CD14-positive monocyte (primary cell): Measurements from ENCODE around the gene RYR2. TPM values are rescaled to one million over a fixed set of nuclear protein-coding genes. Genes with fewer than 3 reads are reported as not detected.

Source experiments
- DNase-seq, 3 donors: peaks; one replicate each; pipeline ENCODE4 v3.0.0-alpha.2; 2011 to 2022
- H2AFZ ChIP-seq: 2 replicates; pipeline ENCODE4 v1.6.0; 2012; ENCODE audit warnings: mild to moderate bottlenecking, low read depth, low read length, inconsistent platforms; ENCODE audit not compliant: insufficient read depth, poor library complexity, severe bottlenecking
- H3K27ac ChIP-seq, 2 donors: 1 replicate in 1 of 2; 2 replicates in 1 of 2; pipeline ENCODE4 v1.5.1; 2012 to 2013; ENCODE audit warnings: low read length in 2 of 2, control low read depth in 1 of 2, inconsistent platforms in 1 of 2, low read depth in 1 of 2, mild to moderate bottlenecking in 1 of 2
- H3K27me3 ChIP-seq, 2 donors: one replicate each; pipeline versions ENCODE4 v1.6.0 to v1.6.1; 2011 to 2013; ENCODE audit warnings: low read length in 2 of 2; ENCODE audit not compliant: control insufficient read depth in 2 of 2, insufficient read depth in 2 of 2
- H3K36me3 ChIP-seq, 2 donors: replicated peaks in 1 of 2; 1 replicate in 1 of 2; 2 replicates in 1 of 2; pipeline versions ENCODE4 v1.5.1 to v1.6.1; 2012 to 2013; ENCODE audit warnings: low read length in 2 of 2, control low read depth in 1 of 2, inconsistent platforms in 1 of 2, mild to moderate bottlenecking in 1 of 2; ENCODE audit not compliant: insufficient read depth in 2 of 2, control insufficient read depth in 1 of 2
- H3K4me1 ChIP-seq, 2 donors: 1 replicate in 1 of 2; 2 replicates in 1 of 2; pipeline versions ENCODE4 v1.5.1 to v1.6.1; 2012 to 2013; ENCODE audit warnings: low read length in 2 of 2, control low read depth in 1 of 2, inconsistent platforms in 1 of 2, mild to moderate bottlenecking in 1 of 2, moderate library complexity in 1 of 2; ENCODE audit not compliant: insufficient read depth in 2 of 2, control insufficient read depth in 1 of 2
- H3K4me2 ChIP-seq: replicated peaks from 2 replicates; pipeline ENCODE3; 2012; ENCODE audit warnings: low read length, moderate library complexity, mild to moderate bottlenecking; ENCODE audit not compliant: poor library complexity, severe bottlenecking; ENCODE audit errors: extremely low read depth
- H3K4me3 ChIP-seq, 3 experiments: fragments of 200-600 bp in 1 of 3; sonication (generic) in 1 of 3; replicated peaks in 1 of 3; 1 replicate in 2 of 3; 2 replicates in 1 of 3; pipeline ENCODE4 v1.5.1; 2011 to 2013; ENCODE audit warnings: low read length in 3 of 3, mild to moderate bottlenecking in 3 of 3, control low read depth in 2 of 3, low read depth in 2 of 3, inconsistent platforms in 1 of 3, moderate library complexity in 1 of 3
- H3K79me2 ChIP-seq: 2 replicates; pipeline ENCODE4 v1.6.0; 2012; ENCODE audit warnings: mild to moderate bottlenecking, control low read depth, inconsistent platforms, low read length, moderate library complexity; ENCODE audit not compliant: insufficient read depth
- H3K9ac ChIP-seq: 2 replicates; pipeline ENCODE4 v1.6.0; 2017; ENCODE audit warnings: low read length, mild to moderate bottlenecking; ENCODE audit not compliant: insufficient read depth, poor library complexity, severe bottlenecking
- H3K9me3 ChIP-seq, 2 donors: replicated peaks in 1 of 2; 1 replicate in 1 of 2; 2 replicates in 1 of 2; pipeline versions ENCODE4 v1.5.1 to v1.6.1; 2012 to 2013; ENCODE audit warnings: low read length in 2 of 2, control low read depth in 1 of 2; ENCODE audit not compliant: control insufficient read depth in 1 of 2, insufficient read depth in 1 of 2
- H4K20me1 ChIP-seq: 2 replicates; pipeline ENCODE4 v1.6.0; 2012; ENCODE audit warnings: mild to moderate bottlenecking, low read length, control low read depth, moderate library complexity; ENCODE audit not compliant: insufficient read depth
- H3K27ac Mint-ChIP-seq, 7 donors: one replicate each; pipeline ENCODE4 v1.8.0; 2020; ENCODE audit warnings: mild to moderate bottlenecking in 7 of 7, mixed read lengths in 7 of 7, moderate library complexity in 6 of 7, inconsistent platforms in 2 of 7
- H3K27me3 Mint-ChIP-seq, 3 donors: one replicate each; pipeline ENCODE4 v1.8.0; 2021 to 2022; ENCODE audit warnings: low read depth in 3 of 3, mild to moderate bottlenecking in 3 of 3, mixed read lengths in 3 of 3, moderate library complexity in 3 of 3, inconsistent platforms in 1 of 3
- H3K36me3 Mint-ChIP-seq, 2 donors: one replicate each; pipeline ENCODE4 v1.8.0; 2020; ENCODE audit warnings: mixed read lengths in 2 of 2, inconsistent platforms in 1 of 2, mild to moderate bottlenecking in 1 of 2
- H3K4me1 Mint-ChIP-seq: one replicate; pipeline ENCODE4 v1.8.0; 2020; ENCODE audit warnings: mild to moderate bottlenecking, mixed read lengths
- H3K4me3 Mint-ChIP-seq, 2 donors: one replicate each; pipeline ENCODE4 v1.8.0; 2020; ENCODE audit warnings: mild to moderate bottlenecking in 2 of 2, mixed read lengths in 2 of 2, moderate library complexity in 1 of 2
- H3K9me3 Mint-ChIP-seq, 7 donors: one replicate each; pipeline ENCODE4 v1.8.0; 2020 to 2022; ENCODE audit warnings: mixed read lengths in 7 of 7, mild to moderate bottlenecking in 6 of 7, moderate library complexity in 6 of 7, inconsistent platforms in 2 of 7
- WGBS: methylation state at CpG from one replicate; pipeline ENCODE4 v1.1.5; 2013; ENCODE audit warnings: missing lambda C conversion rate; ENCODE audit not compliant: insufficient coverage; 5-methylcytosine and 5-hydroxymethylcytosine counted together
- intact Hi-C, 2 donors: fragments of 100-400 bp; cut with micrococcal nuclease; formaldehyde crosslinking; loops; one replicate each; pipeline versions ENCODE4 v1.15.0 to v1.15.1; 2023
- polyA plus RNA-seq, 3 donors: library from polyadenylated mRNA; depleted of rRNA in 1 of 3; unstranded in 2 of 3; stranded (reverse) in 1 of 3; fragments of 300-500 nt in 2 of 3; fragments of >200 nt in 1 of 3; fragmentation: Illumina TruSeq in 2 of 3; gene quantifications; 1 replicate in 2 of 3; 2 replicates in 1 of 3; pipeline ENCODE4 v1.2.3, GENCODE V29; 2012 to 2021
- TF ChIP-seq, protein P1 (sequence below): fragments of 200-600 bp; IDR thresholded peaks from one replicate; pipeline ENCODE4 v1.8.0; 2022; ENCODE audit warnings: antibody characterized with exemption, mild to moderate bottlenecking

The RYR2 gene
- polyA plus RNA-seq, 3 donors, result not detected

DNA sequence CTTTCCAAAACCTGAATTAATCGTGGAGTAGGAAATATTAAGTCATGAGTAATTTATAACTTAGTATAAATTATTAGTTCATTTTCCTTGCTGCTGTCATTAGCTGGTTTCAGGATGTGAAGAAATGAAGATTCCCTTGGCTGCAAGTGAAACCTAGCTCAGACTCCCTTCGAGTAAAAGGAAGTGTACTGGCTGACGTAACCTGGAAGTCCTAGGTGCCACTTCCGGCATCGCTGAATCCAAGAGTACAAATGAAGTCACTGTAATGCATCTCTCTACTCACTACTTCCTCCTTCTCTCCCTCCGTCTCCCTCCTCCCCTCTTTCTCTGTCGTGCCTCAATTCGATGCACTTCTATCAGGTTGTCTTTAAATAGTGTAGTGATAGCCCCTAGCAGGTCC is 820.0 kb downstream of the RYR2 start:
- H3K4me1 Mint-ChIP-seq, result peaks cover 15% of the 10 kb centered on the region

DNA sequence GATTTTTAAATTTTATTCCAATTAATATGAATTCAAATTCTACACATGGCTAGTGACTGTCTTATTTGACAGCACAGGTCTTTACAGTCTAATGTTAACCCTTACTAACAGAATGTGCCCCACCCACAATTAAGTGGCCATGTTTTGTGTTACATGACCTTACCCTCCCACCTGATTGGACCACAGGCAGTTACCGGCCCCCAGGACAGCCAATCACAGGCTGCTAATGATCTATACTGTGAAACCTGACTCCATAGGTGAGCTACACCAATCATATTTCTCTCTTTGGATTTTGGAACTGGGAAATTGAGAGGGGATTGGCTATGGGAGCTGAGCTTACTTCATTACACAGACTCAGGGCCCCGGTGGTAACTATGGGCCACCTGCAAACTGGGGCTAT is 821.2 kb downstream of the RYR2 start:
- no peak overlapping the region for H3K4me3 Mint-ChIP-seq
- no peaks in the 10 kb centered on the region for H3K79me2 ChIP-seq
- no peaks in the 10 kb centered on the region for H4K20me1 ChIP-seq
- no peak overlapping the region for H3K27ac Mint-ChIP-seq
- no peak overlapping the region for H3K27ac ChIP-seq
- H3K9me3 ChIP-seq, result no peaks in the 10 kb centered on the region
- H3K4me2 ChIP-seq, result no peak overlapping the region
- H3K36me3 Mint-ChIP-seq, result no peaks in the 10 kb centered on the region
- H3K27me3 Mint-ChIP-seq, result peaks cover 0 to 2% (median 0%) of the 10 kb centered on the region in 3 donors
- TF ChIP-seq, protein P1, sequence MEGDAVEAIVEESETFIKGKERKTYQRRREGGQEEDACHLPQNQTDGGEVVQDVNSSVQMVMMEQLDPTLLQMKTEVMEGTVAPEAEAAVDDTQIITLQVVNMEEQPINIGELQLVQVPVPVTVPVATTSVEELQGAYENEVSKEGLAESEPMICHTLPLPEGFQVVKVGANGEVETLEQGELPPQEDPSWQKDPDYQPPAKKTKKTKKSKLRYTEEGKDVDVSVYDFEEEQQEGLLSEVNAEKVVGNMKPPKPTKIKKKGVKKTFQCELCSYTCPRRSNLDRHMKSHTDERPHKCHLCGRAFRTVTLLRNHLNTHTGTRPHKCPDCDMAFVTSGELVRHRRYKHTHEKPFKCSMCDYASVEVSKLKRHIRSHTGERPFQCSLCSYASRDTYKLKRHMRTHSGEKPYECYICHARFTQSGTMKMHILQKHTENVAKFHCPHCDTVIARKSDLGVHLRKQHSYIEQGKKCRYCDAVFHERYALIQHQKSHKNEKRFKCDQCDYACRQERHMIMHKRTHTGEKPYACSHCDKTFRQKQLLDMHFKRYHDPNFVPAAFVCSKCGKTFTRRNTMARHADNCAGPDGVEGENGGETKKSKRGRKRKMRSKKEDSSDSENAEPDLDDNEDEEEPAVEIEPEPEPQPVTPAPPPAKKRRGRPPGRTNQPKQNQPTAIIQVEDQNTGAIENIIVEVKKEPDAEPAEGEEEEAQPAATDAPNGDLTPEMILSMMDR, result no peak
- WGBS, result 100% methylated on average over 1 of the region's 2 CpGs
- H3K9me3 Mint-ChIP-seq, result no peaks in the 10 kb centered on the region
- H3K36me3 ChIP-seq, result no peaks in the 10 kb centered on the region
- no peaks in the 10 kb centered on the region for H3K27me3 ChIP-seq
- no peak for DNase-seq
- peaks cover 5% of the 10 kb centered on the region in 2 donors for H3K4me1 ChIP-seq
- peaks cover 15% of the 10 kb centered on the region for H3K4me1 Mint-ChIP-seq
- H2AFZ ChIP-seq, result no peak overlapping the region
- H3K4me3 ChIP-seq, result no peak overlapping the region
- intact Hi-C loops, result no loop called here
- no peak overlapping the region for H3K9ac ChIP-seq

More for the DNA sequence above, 820.0 kb downstream of the RYR2 start:
- 0% methylated on average over 1 of the region's 8 CpGs for WGBS
- intact Hi-C loops, result no loop called here
- Mint-ChIP-seq H3K36me3 (no peaks in the 10 kb centered on the region), H3K27me3 (peaks cover 0 to 2% (median 0%) of the 10 kb centered on the region in 3 donors), H3K27ac (no peak overlapping the region), H3K4me3 (peak overlapping the region in 1 of 2 donors; percentile 47), H3K9me3 (no peaks in the 10 kb centered on the region)
- no peak overlapping the region for H3K4me3 ChIP-seq
- H3K9ac ChIP-seq, result no peak overlapping the region
- no peaks in the 10 kb centered on the region for H3K36me3 ChIP-seq
- no peaks in the 10 kb centered on the region for H3K79me2 ChIP-seq
- no peaks in the 10 kb centered on the region for H3K27me3 ChIP-seq
- no peaks in the 10 kb centered on the region for H3K9me3 ChIP-seq
- no peak overlapping the region for H3K27ac ChIP-seq
- H3K4me1 ChIP-seq, result peaks cover 5% of the 10 kb centered on the region in 2 donors
- H4K20me1 ChIP-seq, result no peaks in the 10 kb centered on the region
- TF ChIP-seq, protein P1, result no peak
- peak; percentile 2 to 73 (median 34) for DNase-seq
- no peak overlapping the region for H3K4me2 ChIP-seq
- no peak overlapping the region for H2AFZ ChIP-seq
